Hepatocyte (in vitro differentiated cells): ENCODE measurements around the gene KCNMA1. TPM values are rescaled to one million over a fixed set of nuclear protein-coding genes. Genes with fewer than 3 reads are reported as not detected.

Experiments used
- DNase-seq: peaks from one replicate; pipeline ENCODE4 v3.0.0-alpha.2; 2016; ENCODE audit warnings: low spot score
- H2AFZ ChIP-seq: fragments of 200-600 bp; sonication (generic); 2 replicates; pipeline ENCODE4 v1.6.0; 2016; ENCODE audit warnings: antibody characterized with exemption, mild to moderate bottlenecking
- H3K27ac ChIP-seq: fragments of 200-600 bp; sonication (generic); 2 replicates; pipeline ENCODE4 v1.5.1; 2016; ENCODE audit warnings: mild to moderate bottlenecking
- H3K27me3 ChIP-seq: fragments of 200-600 bp; sonication (generic); 2 replicates; pipeline ENCODE4 v1.6.1; 2016
- H3K36me3 ChIP-seq: fragments of 200-600 bp; sonication (generic); replicated peaks from 2 replicates; pipeline ENCODE4 v1.5.1; 2016; ENCODE audit warnings: low read depth; ENCODE audit not compliant: insufficient read depth
- H3K4me1 ChIP-seq: fragments of 200-600 bp; sonication (generic); 2 replicates; pipeline ENCODE4 v1.5.1; 2016; ENCODE audit warnings: mild to moderate bottlenecking, moderate library complexity; ENCODE audit not compliant: insufficient read depth
- H3K4me2 ChIP-seq: fragments of 200-600 bp; sonication (generic); 2 replicates; pipeline ENCODE4 v1.6.0; 2016
- H3K4me3 ChIP-seq: fragments of 200-600 bp; sonication (generic); 2 replicates; pipeline ENCODE4 v1.5.1; 2016; ENCODE audit warnings: mild to moderate bottlenecking
- H3K79me2 ChIP-seq: fragments of 200-600 bp; sonication (generic); 2 replicates; pipeline ENCODE4 v1.6.0; 2017; ENCODE audit warnings: mild to moderate bottlenecking
- H3K9me2 ChIP-seq: fragments of 200-600 bp; sonication (generic); replicated peaks from 2 replicates; pipeline ENCODE4 v1.6.0; 2017; ENCODE audit warnings: mild to moderate bottlenecking; ENCODE audit not compliant: insufficient read depth
- H3K9me3 ChIP-seq: fragments of 200-600 bp; sonication (generic); 2 replicates; pipeline ENCODE4 v1.5.1; 2016; ENCODE audit warnings: low read depth, mild to moderate bottlenecking
- H4K20me1 ChIP-seq: fragments of 200-600 bp; sonication (generic); 2 replicates; pipeline ENCODE4 v1.6.0; 2016; ENCODE audit warnings: mild to moderate bottlenecking; ENCODE audit not compliant: insufficient read depth, poor library complexity, severe bottlenecking
- EZH2 ChIP-seq: fragments of 200-600 bp; sonication (generic); IDR thresholded peaks from 2 replicates; pipeline ENCODE4 v1.6.1; 2016; ENCODE audit warnings: antibody characterized with exemption, mild to moderate bottlenecking, borderline replicate concordance
- EZH2phosphoT487 ChIP-seq: fragments of 200-600 bp; sonication (generic); IDR thresholded peaks from one replicate; pipeline ENCODE4 v1.6.1; 2018; ENCODE audit warnings: antibody characterized with exemption, mild to moderate bottlenecking, low read depth, moderate library complexity; ENCODE audit not compliant: unreplicated experiment, severe bottlenecking
- WGBS: methylation state at CpG from one replicate; pipeline ENCODE4 v1.1.6; 2016; ENCODE audit warnings: low lambda C conversion rate; ENCODE audit errors: missing lambda C conversion rate; 5-methylcytosine and 5-hydroxymethylcytosine counted together
- polyA plus RNA-seq: library from polyadenylated mRNA; unstranded; fragments of >200 nt; fragmentation: Nextera tagmentation; extraction: Ambion mirVana; gene quantifications from 2 replicates; pipeline ENCODE4 v1.2.1, GENCODE V29; 2016
- total RNA-seq: library from RNA; depleted of rRNA; stranded (reverse); fragments of >200 nt; gene quantifications from 2 replicates; pipeline ENCODE4 v1.2.3, GENCODE V29; 2014
- TF ChIP-seq, protein P1 (sequence below): fragments of 200-600 bp; sonication (generic); IDR thresholded peaks from 2 replicates; pipeline ENCODE4 v1.5.1; 2016; ENCODE audit warnings: antibody characterized with exemption, mild to moderate bottlenecking; ENCODE audit not compliant: poor library complexity

The KCNMA1 gene
- total and polyA plus RNA-seq, 2 experiments from 2014 or later: 42.6 to 73.3 TPM

DNA sequence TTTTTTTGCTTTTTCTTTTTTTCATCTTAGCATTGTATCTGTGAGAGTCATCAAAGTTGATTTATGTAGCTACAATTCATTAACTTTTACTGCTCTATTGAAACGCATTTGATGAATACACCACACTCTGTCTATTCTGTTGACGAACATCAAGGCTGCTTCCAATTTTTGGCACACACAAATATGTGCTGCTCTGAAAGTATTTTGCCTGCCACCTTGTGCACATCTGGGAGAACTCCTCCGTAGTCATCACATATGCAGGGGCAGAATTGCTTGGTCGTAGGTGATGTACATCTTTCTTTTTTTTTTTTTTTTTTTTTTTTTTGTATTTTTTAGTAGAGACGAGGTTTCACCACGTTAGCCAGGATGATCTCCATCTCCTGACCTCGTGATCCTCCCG lies 796.8 kb downstream of the KCNMA1 start:
- DNase-seq: no peak
- no peak overlapping the region for H2AFZ ChIP-seq
- TF ChIP-seq EZH2 (no peak), EZH2phosphoT487 (no peak)
- TF ChIP-seq, protein P1, sequence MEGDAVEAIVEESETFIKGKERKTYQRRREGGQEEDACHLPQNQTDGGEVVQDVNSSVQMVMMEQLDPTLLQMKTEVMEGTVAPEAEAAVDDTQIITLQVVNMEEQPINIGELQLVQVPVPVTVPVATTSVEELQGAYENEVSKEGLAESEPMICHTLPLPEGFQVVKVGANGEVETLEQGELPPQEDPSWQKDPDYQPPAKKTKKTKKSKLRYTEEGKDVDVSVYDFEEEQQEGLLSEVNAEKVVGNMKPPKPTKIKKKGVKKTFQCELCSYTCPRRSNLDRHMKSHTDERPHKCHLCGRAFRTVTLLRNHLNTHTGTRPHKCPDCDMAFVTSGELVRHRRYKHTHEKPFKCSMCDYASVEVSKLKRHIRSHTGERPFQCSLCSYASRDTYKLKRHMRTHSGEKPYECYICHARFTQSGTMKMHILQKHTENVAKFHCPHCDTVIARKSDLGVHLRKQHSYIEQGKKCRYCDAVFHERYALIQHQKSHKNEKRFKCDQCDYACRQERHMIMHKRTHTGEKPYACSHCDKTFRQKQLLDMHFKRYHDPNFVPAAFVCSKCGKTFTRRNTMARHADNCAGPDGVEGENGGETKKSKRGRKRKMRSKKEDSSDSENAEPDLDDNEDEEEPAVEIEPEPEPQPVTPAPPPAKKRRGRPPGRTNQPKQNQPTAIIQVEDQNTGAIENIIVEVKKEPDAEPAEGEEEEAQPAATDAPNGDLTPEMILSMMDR: no peak
- H4K20me1 ChIP-seq: no peaks in the 10 kb centered on the region
- H3K27me3 ChIP-seq: no peaks in the 10 kb centered on the region
- no peaks in the 10 kb centered on the region for H3K79me2 ChIP-seq
- H3K4me3 ChIP-seq: no peak overlapping the region
- H3K4me1 ChIP-seq: no peaks in the 10 kb centered on the region
- 94% methylated on average over 7 of the region's 8 CpGs for WGBS
- no peaks in the 10 kb centered on the region for H3K36me3 ChIP-seq
- H3K4me2 ChIP-seq: no peak overlapping the region
- H3K9me2 ChIP-seq: no peaks in the 10 kb centered on the region
- no peaks in the 10 kb centered on the region for H3K9me3 ChIP-seq
- H3K27ac ChIP-seq: no peak overlapping the region

DNA sequence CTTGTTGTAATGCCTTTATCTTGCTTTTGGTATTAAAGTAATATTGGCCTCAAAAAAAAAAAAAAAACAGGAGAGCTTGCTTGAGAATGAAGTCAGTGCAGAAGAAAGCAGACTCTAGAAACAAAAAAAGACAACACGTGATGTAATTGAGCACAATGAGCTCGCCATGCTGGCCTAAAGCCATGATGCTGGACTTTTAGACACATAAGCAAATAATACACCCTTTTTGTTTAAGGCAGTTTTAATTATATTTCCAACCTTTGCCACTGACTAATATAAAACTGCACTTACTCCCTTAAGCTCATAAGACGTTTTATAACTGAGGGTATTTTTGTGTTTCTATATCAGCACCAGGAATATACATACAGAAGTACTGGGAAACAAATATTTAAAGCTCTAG lies 798.3 kb downstream of the KCNMA1 start:
- Histone ChIP-seq H3K4me3 (no peak overlapping the region), H3K27ac (no peak overlapping the region), H3K27me3 (no peaks in the 10 kb centered on the region), H3K9me2 (no peaks in the 10 kb centered on the region), H3K79me2 (no peaks in the 10 kb centered on the region), H3K36me3 (no peaks in the 10 kb centered on the region), H3K4me2 (no peak overlapping the region), H3K4me1 (no peaks in the 10 kb centered on the region), H2AFZ (no peak overlapping the region), H3K9me3 (no peaks in the 10 kb centered on the region), H4K20me1 (no peaks in the 10 kb centered on the region)
- TF ChIP-seq, protein P1: no peak
- TF ChIP-seq EZH2 (no peak), EZH2phosphoT487 (no peak)
- DNase-seq: no peak
- 70% methylated on average over 3 of the region's 3 CpGs for WGBS

DNA sequence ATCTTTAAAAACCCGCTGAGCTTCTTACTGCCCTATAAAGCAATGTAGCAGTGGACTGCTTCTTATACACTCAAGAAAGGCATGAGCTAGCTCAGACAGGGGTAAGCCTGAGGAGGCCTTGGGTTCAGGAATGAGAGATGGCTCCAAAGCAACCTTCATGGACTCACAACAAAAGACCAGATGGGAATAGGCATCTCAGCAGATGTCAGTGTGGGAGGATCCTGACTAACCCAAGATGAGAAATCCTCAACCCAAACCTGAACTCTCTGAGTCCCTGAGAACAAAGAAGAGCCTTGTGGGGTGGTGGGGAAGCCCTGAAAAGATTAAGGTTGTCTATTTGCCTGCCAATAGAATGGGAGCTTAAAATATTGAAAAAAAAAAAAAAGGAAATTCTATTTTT lies 807.4 kb downstream of the KCNMA1 start:
- TF ChIP-seq EZH2phosphoT487: no peak
- TF ChIP-seq, protein P1: no peak
- TF ChIP-seq EZH2: no peak
- no peaks in the 10 kb centered on the region for H3K9me3 ChIP-seq
- H3K27me3 ChIP-seq: no peaks in the 10 kb centered on the region
- DNase-seq: no peak
- no peaks in the 10 kb centered on the region for H3K36me3 ChIP-seq
- H3K4me1 ChIP-seq: no peaks in the 10 kb centered on the region
- H3K27ac ChIP-seq: no peak overlapping the region
- H3K4me2 ChIP-seq: no peak overlapping the region
- H3K4me3 ChIP-seq: no peak overlapping the region
- H2AFZ ChIP-seq: no peak overlapping the region
- H3K9me2 ChIP-seq: no peaks in the 10 kb centered on the region
- no peaks in the 10 kb centered on the region for H3K79me2 ChIP-seq
- WGBS: 100% methylated on average over 1 of the region's 1 CpG
- H4K20me1 ChIP-seq: no peaks in the 10 kb centered on the region

DNA sequence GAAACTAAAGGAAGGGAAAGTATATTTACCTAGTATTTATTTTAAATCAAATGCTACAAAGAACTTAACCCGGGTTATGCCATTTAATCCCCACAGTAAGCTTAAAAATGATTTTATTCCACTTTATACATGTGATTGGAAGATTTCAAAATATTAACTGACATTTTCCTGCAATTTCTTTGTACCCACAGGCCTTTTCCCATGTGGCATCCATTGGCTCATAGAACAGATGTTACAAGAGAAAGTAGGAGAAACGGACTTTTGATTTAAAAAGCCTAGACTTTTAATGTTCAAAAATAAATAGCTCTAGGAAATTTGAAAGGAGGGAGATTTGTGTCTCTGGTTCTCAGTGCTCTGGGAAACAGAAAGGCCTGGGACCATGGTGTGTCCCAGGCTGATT lies 807.9 kb downstream of the KCNMA1 start:
- Histone ChIP-seq H4K20me1 (no peaks in the 10 kb centered on the region), H3K27me3 (no peaks in the 10 kb centered on the region), H3K9me2 (no peaks in the 10 kb centered on the region), H3K36me3 (no peaks in the 10 kb centered on the region), H3K79me2 (no peaks in the 10 kb centered on the region), H2AFZ (no peak overlapping the region), H3K4me3 (no peak overlapping the region), H3K4me2 (no peak overlapping the region), H3K4me1 (no peaks in the 10 kb centered on the region), H3K9me3 (no peaks in the 10 kb centered on the region), H3K27ac (no peak overlapping the region)
- TF ChIP-seq, protein P1: no peak
- TF ChIP-seq EZH2phosphoT487: no peak
- TF ChIP-seq EZH2: no peak
- 72% methylated on average over 2 of the region's 2 CpGs for WGBS
- DNase-seq: no peak
